Uterus (tissue), 2 donors: ENCODE data around the gene CTSK.

ENCODE experiments used
- CTCF ChIP-seq, 4 experiments: fragments of 200-600 bp in 2 of 4; fragments of 450-650 bp in 2 of 4; sonication (generic) in 2 of 4; IDR thresholded peaks; one replicate each; pipeline ENCODE4 v1.5.1; 2016 to 2019; ENCODE audit warnings: antibody characterized with exemption in 4 of 4, mild to moderate bottlenecking in 2 of 4, moderate library complexity in 1 of 4
- POLR2A ChIP-seq, 2 donors: fragments of 450-650 bp; IDR thresholded peaks; one replicate each; pipeline ENCODE4 v1.6.1; 2016; ENCODE audit warnings: antibody characterized with exemption in 2 of 2, mild to moderate bottlenecking in 1 of 2, moderate library complexity in 1 of 2

GRCh38 chr1:150777544-150777943 lies 30.5 kb downstream of the CTSK start:
- TF ChIP-seq CTCF (IDR thresholded peaks at IDR 0.05), result no peak
- TF ChIP-seq POLR2A (IDR thresholded peaks at IDR 0.05), result no peak
